UCSD-AML1 (cell line): Measurements from ENCODE around the gene PEMT.
A peak's percentile ranks its signal among the peaks of the same experiment; 100 is the strongest.
"Not testable (repeated sequence)": the region's sequence is repeated elsewhere in the genome, so short reads cannot be mapped to it uniquely, and the experiment has no call there.

ENCODE experiments used
- DNase-seq: peaks from one replicate; lab custom pipeline; 2025; ENCODE audit not compliant: unreplicated experiment; lab: John Stamatoyannopoulos, UW

PEMT gene

GRCh38 chr17:17491546-17491988 lies 99.9 kb downstream of the PEMT start:
- no peak for DNase-seq

DNA sequence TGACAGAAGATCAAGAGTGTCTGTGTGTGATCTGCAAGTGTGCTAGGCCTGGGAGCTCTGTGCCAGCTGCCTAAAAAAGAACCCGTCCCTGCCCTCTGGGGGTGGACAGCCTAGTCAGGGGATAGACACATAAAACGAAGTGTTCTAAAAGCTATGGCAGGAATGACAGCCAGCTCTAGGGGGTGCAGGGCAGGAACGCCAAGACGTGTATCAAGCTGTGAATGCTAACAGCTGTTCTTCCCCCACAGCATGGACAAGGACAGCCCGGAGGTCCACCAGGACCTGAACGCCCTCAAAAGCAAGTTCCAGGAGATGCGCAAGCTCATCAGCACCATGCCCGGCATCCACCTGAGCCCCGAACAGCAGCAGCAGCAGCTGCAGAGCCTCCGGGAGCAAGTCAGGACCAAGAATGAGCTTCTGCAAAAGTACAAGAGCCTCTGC lies 100.5 kb downstream of the PEMT start:
- DNase-seq: no peak

- DNase-seq: no peak
Observed at GRCh38 chr17:17487998-17488397, 103.5 kb downstream of the PEMT start.

GRCh38 chr17:17486416-17486815 lies 105.1 kb downstream of the PEMT start:
- DNase-seq: not testable (repeated sequence)

DNA sequence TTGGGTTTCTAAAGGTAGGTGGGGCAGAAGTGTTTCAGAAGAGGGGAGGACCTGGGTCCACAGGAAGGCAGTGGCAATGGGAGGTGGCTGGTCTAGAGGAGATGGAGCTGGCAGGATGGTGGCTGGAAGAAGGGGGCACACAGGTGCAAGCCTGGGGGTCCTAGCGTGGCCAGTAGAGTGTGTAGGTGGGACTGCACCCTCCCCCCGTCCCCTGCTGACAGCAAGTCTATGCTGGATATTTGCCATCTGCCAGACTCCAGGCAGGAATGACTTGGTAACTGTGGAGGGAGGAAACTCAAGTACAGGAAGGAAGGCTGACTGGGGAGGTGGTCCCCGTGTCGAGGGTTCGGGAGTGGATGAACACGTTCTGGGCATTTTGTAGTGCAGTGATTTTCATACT lies 106.1 kb downstream of the PEMT start:
- no peak for DNase-seq

DNA sequence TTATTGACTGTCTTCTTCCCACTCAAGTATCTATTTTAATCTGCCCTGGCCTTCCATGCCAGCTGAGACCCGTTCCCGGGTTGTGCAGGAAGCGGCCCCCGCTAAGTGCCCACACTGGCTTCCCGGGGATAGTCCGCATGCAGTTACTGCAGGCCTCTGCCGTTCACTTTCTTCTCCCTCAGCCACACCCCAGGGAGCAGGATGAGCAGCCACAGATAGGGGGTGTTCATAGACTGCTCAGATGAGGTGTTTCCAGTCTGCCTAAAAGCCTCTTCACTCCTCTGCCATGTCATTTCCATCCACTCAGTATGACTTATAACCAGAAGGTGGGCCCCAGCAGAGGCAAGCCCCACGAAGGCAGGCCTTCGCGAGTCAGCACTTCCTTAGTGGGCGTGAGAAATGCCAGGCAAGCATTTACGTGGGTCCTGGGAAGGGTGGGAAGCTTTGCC lies 107.0 kb downstream of the PEMT start:
- no peak for DNase-seq

- DNase-seq: no peak
Observed at GRCh38 chr17:17481860-17482259, 109.6 kb downstream of the PEMT start.

DNA sequence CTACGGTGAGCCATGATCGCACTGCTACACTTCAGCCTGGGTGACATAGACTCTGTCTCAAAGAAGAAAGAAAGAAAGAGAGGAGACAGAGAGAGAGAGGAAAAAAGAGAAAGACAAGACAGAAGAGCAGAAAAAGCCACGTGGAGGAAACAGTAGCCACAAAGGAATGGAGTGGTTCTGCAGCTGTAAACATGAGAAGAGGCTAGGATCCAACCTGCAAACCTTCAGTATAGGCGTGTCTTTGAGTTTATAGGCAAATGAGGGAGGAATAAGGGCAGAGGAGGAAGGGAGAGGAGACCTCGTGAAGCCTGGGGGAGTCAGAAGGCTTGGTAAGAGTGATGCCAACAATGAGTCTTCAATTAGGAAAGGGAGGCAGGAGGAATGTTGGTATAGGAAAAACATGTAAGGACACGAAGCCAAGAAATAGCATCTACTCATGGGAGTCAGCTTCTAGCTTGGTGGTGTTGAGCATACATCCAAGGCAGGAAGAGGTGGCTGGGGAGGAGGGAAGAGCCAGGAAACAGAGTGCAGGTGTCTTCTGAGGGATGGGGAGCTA lies 110.8 kb downstream of the PEMT start:
- DNase-seq: no peak

- no peak for DNase-seq
Observed at GRCh38 chr17:17479209-17479608, 112.3 kb downstream of the PEMT start.

DNA sequence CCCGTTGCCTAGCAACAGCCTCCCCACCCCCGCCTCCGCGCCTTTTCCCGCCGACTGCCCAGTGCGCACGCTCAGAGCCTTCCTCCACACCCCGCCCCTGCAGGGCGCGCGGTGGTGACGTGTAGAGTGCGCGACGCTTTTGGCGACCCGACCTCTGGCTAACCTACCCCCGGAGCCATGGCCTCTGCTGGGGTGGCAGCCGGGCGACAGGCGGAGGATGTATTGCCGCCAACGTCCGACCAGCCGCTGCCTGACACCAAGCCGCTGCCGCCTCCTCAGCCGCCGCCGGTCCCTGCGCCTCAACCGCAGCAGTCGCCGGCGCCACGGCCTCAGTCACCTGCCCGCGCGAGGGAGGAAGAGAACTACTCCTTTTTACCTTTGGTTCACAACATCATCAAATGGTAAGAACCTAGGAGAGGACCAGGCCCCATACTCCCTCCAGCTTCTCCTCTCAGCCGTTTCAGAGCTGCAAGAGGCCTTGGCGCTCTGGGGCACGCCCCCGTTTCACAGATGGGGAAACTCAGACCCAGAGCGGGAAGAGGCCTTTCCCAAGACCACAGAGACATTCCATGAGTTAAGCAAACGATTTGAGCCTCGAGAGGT lies 114.5 kb downstream of the PEMT start, which contains the start of gene MED9:
TSS of gene MED9 (plus strand) at position 136 of the 603 bp plus-strand sequence. CDS start at position 178, 42 bp downstream.
- DNase-seq: peak; percentile 91

DNA sequence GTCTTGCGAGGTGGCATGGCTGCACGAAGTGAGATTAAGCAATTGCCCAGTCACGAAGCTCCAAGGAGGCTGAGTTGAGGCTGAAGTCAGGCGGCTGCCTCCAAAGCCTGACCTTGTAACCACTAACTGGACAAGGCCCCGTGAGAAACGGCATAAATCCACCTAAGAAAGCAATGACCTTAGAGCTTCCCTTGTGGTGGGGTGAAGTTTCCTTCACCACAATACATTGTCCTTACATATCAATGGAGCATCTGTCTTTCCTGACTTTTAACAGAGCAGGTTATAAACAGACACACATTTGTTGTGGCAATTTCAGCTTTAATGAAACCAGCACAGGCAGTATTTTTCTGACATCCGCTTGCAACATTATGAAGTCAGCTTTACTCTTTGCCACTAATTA lies 117.2 kb downstream of the PEMT start:
- no peak for DNase-seq

DNA sequence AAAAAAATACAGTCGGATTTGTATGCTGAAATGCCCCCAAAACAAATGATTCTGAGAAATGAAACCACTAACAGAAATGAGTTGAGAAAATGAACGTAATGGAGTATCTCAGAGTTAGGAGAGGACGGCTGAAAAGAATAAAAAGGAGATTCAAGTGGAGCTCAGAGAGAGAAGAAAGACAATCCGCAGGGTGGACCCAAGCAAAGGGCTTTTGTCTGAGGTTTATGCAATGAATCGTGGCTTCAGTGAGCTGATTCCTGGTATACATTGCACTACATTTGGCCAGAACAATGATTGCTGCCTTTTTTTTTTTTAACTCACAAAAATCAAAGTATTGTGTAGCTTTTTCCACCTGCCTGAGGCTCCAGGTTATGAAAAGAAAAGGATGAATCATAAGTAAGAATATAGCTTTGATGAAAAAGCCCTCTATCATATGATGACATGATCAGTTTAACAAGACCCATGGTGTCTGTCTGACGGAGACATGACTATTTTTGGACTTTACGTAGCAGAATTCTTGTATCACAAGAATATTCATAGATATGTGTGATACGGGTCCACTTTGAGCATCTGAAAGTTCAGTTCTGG lies 119.1 kb downstream of the PEMT start:
- no peak for DNase-seq

DNA sequence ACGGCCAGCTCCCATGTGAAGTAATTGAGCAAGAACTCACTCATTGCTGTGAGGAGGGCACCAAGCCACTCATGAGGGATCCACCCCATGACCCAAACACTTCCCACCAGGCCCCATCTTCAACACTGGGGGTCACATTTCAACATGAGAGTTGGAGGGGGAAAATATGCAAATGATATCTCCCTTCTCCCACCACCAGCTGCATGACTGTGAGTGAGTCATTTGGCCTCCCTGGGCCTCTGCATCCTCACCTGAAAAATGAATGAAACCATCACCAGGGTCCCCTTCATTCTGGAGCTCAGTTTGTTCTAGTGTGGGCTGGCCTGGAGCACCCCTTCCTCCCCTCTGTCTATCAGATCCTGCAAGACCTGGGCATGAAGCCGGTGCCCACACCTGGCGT lies 121.5 kb downstream of the PEMT start:
- no peak for DNase-seq

DNA sequence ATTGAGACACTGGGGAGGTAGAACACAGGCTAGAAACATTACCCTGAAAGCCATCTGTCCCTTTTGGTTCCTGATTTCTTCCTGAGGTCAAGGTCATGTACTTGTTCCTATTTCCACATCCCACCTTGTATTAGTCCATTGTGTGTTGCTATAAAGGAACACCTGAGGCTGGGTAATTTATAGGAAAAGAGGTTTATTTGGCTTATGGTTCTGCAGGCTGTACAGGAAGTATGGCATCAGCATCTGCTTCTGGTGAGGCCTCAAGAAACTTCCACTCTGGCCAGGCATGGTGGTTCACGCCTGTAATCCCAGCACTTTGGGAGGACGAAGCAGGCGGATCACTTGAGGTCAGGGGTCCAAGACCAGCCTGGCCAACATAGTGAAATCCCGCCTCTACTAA lies 122.2 kb downstream of the PEMT start:
- DNase-seq: no peak

DNA sequence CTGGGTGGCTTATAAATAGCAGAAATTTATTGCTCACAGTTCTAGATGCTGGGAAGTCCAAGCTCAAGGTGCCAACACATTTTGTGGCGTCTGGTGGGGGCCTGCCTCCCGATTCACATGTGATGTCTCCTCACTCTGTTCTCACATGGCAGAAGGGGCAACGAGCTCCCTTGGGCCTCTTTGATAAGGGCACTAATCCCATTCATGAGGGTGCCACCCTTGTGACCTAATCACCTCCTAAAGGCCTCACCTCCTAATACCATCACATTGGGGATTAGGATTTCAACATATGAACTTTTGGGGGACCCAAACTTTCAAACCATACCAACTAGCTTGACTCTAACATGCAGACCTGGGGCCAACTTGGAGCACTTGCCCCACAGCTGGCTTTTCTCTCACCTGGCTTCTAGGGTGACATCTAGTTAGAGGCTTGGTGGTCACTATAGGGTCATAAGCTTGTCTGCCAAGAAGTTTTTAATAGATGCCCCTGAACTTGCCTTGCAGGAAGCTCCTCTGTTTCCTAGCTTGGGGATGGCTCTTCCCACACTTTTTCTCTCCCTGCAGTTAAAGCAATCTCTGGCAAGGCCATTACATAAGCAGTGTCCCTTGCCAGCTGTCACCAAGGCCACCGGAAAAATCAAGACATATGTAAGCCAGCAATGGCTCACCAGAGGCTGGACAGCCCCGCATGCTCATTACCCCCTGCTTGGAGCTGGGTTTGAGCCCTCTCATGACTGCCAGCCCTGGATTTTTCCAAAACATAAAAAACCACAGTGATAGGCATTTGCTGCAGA lies 123.1 kb downstream of the PEMT start:
- no peak for DNase-seq

- no peak for DNase-seq
Observed at GRCh38 chr17:17467720-17468119, 123.8 kb downstream of the PEMT start.

DNA sequence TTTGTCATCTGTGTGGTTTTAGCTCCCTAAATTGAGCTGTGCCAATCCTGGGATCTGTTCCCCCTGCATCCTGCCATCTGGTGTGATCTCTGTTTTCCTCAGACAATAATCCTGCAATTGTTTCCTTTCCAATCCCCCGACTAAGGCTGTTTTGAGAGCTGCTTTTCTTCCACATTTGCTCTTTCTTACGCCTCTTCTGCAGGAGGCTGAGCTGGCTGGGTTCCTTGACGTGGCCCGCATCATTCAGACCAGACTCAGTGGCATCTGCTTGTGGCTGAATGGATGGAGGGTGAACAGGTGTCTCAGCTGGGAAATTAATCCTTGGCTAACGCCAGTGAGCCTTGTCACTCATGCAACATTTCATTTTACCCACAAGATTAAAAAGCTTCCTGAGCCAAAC lies 124.5 kb downstream of the PEMT start:
- DNase-seq: no peak

- DNase-seq: no peak
Observed at GRCh38 chr17:17466511-17466910, 125.0 kb downstream of the PEMT start.

DNA sequence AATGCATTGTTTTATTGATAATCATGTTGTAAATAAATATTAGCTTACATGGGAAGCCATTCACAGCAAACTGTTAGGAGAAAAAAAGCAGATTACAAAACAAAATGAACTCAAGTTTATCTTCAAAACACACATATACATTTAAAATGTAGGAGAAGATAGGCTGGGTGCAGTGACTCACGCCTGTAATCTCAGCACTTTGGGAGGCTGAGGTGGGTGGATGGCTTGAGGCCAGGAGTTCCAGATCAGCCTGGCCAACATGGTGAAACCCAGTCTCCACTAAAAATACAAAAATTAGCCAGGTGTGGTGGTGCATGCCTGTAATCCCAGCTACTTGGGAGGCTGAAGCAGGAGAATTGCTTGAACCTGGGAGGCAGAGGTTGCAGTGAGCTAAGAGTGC lies 125.6 kb downstream of the PEMT start:
- not testable (repeated sequence) for DNase-seq

DNA sequence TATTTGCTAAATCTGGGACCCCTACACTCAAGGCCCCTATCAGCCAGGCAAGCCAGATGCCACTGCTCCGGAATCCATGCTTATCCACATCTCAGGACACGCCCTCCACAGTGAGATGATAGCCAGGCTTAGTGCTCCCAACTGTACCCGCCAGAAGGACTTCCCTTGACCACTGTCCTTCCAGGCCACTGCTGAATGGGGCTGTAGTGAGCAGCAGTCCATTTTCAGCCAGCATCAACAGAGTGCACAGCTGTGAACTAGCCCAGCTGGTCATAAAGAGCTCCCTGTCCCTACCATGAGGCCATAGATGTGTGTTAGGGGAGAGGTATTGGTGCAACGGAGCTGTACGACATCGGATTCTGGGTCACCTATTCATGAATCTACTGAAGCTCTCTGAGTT lies 127.7 kb downstream of the PEMT start:
- no peak for DNase-seq

DNA sequence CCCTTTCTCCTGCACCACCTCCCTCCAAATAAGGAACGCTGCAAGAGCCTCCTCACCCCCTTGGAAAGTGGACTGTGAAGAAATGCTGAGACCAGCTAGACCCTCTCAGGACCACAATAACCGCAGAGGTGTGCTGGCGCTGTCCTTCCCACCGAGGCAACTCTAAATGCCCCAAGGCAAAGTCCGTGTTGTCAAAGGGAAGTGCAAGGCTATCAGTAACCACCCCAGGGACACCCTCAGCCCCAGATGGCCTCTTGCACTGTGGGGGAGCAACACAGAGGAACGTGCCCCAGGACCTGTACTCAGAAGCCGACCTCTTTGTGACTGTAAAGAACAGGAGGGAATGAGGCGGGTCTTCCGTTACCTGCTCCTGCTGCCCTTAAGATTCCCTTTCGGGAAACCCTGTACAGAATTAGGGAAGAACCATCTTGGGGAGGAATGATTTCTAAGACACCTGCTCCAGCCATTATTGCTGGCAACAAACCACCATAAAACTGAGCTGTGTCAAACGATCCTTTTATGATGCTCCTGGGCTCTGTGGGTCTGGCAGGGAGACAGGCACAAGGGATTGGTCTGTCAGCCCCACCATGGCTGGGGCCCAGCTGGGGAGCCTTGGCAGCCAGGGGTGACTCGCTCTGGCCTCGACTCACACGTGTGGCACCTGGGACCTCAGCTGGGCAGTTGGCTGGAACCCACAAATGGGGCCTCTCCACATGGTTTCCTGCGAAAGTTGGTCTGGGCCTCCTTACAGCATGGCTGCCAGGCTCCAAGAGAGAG lies 129.3 kb downstream of the PEMT start:
- no peak for DNase-seq
